ENCODE results near the gene STX19.
A peak's percentile ranks its signal among the peaks of the same experiment; 100 is the strongest.

The STX19 gene

GRCh38 chr3:94066506-94067500 is 38.4 kb upstream of the STX19 start:
- no peak for TF ChIP-seq CTCF (IDR thresholded peaks at IDR 0.05; ENCODE audit: low read depth, low read length, missing control alignments)
- in situ Hi-C loops (cut with HindIII; ENCODE audit: low sequenced_read_pairs), result no loop called here
- no peak overlapping the region for H3K4me3 ChIP-seq (ENCODE audit: low read depth, low read length)
- DNase-seq (ENCODE audit: low read depth), result no peak

- no peak for TF ChIP-seq CTCF (IDR thresholded peaks at IDR 0.05; ENCODE audit: low read depth, low read length, missing control alignments)
- peak; percentile 24 for DNase-seq (ENCODE audit: low read depth)
- H3K4me3 ChIP-seq (ENCODE audit: low read depth, low read length), result no peak overlapping the region
- in situ Hi-C loops (cut with HindIII; ENCODE audit: low sequenced_read_pairs), result no loop called here
These were observed 37.6 kb upstream of the STX19 start for GRCh38 chr3:94065819-94066480.

- in situ Hi-C loops (cut with HindIII; ENCODE audit: low sequenced_read_pairs), result no loop called here
- TF ChIP-seq CTCF (IDR thresholded peaks at IDR 0.05; ENCODE audit: low read depth, low read length, missing control alignments), result no peak
- no peak overlapping the region for H3K4me3 ChIP-seq (ENCODE audit: low read depth, low read length)
- no peak for DNase-seq (ENCODE audit: low read depth)
These were observed 36.7 kb upstream of the STX19 start for GRCh38 chr3:94065122-94065521.

- no peak for DNase-seq (ENCODE audit: low read depth)
- H3K4me3 ChIP-seq (ENCODE audit: low read depth, low read length), result no peak overlapping the region
- no peak for TF ChIP-seq CTCF (IDR thresholded peaks at IDR 0.05; ENCODE audit: low read depth, low read length, missing control alignments)
- in situ Hi-C loops (cut with HindIII; ENCODE audit: low sequenced_read_pairs), result no loop called here
These were observed 36.0 kb upstream of the STX19 start for GRCh38 chr3:94064243-94064860.

GRCh38 chr3:94063496-94064119 is 35.2 kb upstream of the STX19 start:
- DNase-seq (ENCODE audit: low read depth), result no peak
- H3K4me3 ChIP-seq (ENCODE audit: low read depth, low read length), result peak overlapping the region; percentile 58
- in situ Hi-C loops (cut with HindIII; ENCODE audit: low sequenced_read_pairs), result no loop called here
- TF ChIP-seq CTCF (IDR thresholded peaks at IDR 0.05; ENCODE audit: low read depth, low read length, missing control alignments), result no peak

Data from astrocyte of the cerebellum (primary cell).